HS-5 (cell line): ENCODE results near the gene PLIN4.

Source experiments
- DNase-seq: peaks from one replicate; pipeline ENCODE4 v3.0.0-alpha.2; 2012; ENCODE audit warnings: low read depth

Gene PLIN4

GRCh38 chr19:4455719-4456475, 62.4 kb downstream of the PLIN4 start:
- DNase-seq = no peak

DNA sequence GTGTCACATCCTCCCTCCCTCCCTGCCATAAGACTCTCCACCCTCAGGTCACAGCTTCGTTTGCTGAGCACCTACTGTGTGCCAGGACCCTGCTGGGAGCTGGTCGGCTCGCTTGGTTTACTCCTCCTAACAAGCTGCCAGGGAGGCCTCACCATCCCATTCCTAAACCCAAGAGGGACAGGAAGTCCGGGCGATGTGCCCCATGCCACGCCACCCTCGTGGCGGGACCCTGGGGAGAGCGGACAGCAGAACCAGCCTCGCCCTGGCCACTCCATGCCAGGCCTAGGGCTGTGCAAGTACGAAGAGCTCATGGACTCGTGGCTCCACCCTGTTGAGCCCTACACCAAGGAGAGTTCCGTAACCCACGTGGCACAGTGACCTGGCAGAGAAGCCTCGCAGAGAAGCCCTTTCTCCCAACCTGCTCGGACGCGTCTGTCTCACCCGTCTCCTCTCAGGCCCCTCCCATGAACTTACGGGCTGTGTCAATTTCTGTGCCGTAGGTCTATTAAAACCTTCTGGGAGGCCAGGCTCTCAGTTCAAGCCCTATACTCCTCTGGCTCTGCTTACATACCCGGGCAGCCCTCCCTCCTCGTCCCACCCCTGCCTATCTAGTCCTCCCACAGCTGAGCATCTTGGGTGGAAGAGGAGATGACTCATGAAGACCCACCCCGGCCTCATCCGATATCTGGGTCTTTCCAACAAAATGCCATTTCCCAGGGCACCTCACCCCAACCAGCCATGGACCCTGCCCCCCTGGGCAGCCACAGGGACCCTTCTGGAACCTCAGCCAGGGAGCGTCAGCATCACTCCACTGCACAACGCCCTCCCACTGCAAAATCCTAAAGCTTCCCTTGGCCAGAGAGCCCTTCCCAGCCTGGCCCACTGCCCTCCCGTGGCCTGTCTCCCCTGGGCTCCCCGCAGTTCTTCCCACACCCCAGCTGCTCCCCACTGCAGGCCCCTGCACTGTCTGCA, 63.3 kb downstream of the PLIN4 start:
- no peak for DNase-seq

- no peak for DNase-seq
These were observed 64.8 kb downstream of the PLIN4 start for GRCh38 chr19:4453232-4454179.

- DNase-seq = no peak
These were observed 65.9 kb downstream of the PLIN4 start for GRCh38 chr19:4452230-4452990.
